Upper lobe of left lung (tissue), 4 donors: Measurements from ENCODE around the gene ARFGAP1.

Experiments
- CTCF ChIP-seq, 6 experiments: fragments of 450-650 bp in 4 of 6; fragments of 200-600 bp in 2 of 6; sonication (generic) in 2 of 6; IDR thresholded peaks; one replicate each; pipeline ENCODE4 v1.5.1; 2016 to 2019; ENCODE audit warnings: antibody characterized with exemption in 6 of 6
- EP300 ChIP-seq, 4 donors: sonication (generic); formaldehyde crosslinking; IDR thresholded peaks; one replicate each; pipeline ENCODE4 v1.5.1; 2017; ENCODE audit warnings: antibody characterized with exemption in 4 of 4, control low read depth in 2 of 4
- POLR2A ChIP-seq, 4 donors: fragments of 450-650 bp; IDR thresholded peaks; one replicate each; pipeline ENCODE4 v1.5.1; 2016 to 2017; ENCODE audit warnings: antibody characterized with exemption in 4 of 4, mild to moderate bottlenecking in 2 of 4
- POLR2AphosphoS5 ChIP-seq, 2 donors: sonication (generic); formaldehyde crosslinking; IDR thresholded peaks; one replicate each; pipeline ENCODE4 v1.5.1; 2017; ENCODE audit warnings: antibody characterized with exemption in 2 of 2

- TF ChIP-seq CTCF (IDR thresholded peaks at IDR 0.05) (no peak), POLR2AphosphoS5 (IDR thresholded peaks at IDR 0.05) (no peak), POLR2A (IDR thresholded peaks at IDR 0.05) (no peak), EP300 (IDR thresholded peaks at IDR 0.05) (no peak)
These were observed 39.7 kb downstream of the ARFGAP1 start for GRCh38 chr20:63312273-63312672.
